Thyroid gland (tissue), 4 donors: ENCODE results near the gene MESD.

ENCODE experiments used
- POLR2A ChIP-seq, 2 donors: fragments of 450-650 bp; IDR thresholded peaks; one replicate each; pipeline ENCODE4 v1.6.1; 2017; ENCODE audit warnings: antibody characterized with exemption in 2 of 2, mild to moderate bottlenecking in 2 of 2, moderate library complexity in 1 of 2
- TF ChIP-seq, protein P1 (sequence below), 6 experiments: fragments of 200-600 bp in 3 of 6; fragments of 450-650 bp in 3 of 6; sonication (generic) in 3 of 6; IDR thresholded peaks; one replicate each; pipeline ENCODE4 v1.5.1; 2016 to 2019; ENCODE audit warnings: antibody characterized with exemption in 6 of 6, mild to moderate bottlenecking in 2 of 6, inconsistent platforms in 1 of 6, moderate library complexity in 1 of 6

DNA sequence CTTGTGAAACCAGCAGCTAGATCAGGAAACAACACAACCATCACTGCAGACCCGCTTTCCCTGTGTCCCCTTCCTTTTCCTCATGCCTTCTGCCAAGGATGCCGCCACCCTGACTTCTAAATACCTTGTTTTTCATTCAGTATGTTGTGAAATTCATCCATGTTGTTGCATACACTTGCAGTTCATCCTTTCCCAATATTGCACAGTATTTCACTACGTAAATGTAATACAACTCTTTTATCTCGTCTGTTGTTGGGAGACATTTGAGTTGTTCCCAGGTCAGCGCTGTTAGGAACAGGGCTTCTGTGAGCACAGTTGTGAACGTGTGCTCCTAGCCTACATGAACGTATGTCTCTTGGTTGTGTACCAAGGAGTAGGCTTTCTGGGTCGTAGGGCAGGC, 35.3 kb upstream of the MESD start:
- TF ChIP-seq, protein P1, sequence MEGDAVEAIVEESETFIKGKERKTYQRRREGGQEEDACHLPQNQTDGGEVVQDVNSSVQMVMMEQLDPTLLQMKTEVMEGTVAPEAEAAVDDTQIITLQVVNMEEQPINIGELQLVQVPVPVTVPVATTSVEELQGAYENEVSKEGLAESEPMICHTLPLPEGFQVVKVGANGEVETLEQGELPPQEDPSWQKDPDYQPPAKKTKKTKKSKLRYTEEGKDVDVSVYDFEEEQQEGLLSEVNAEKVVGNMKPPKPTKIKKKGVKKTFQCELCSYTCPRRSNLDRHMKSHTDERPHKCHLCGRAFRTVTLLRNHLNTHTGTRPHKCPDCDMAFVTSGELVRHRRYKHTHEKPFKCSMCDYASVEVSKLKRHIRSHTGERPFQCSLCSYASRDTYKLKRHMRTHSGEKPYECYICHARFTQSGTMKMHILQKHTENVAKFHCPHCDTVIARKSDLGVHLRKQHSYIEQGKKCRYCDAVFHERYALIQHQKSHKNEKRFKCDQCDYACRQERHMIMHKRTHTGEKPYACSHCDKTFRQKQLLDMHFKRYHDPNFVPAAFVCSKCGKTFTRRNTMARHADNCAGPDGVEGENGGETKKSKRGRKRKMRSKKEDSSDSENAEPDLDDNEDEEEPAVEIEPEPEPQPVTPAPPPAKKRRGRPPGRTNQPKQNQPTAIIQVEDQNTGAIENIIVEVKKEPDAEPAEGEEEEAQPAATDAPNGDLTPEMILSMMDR (IDR thresholded peaks at IDR 0.05): no peak
- no peak for TF ChIP-seq POLR2A (IDR thresholded peaks at IDR 0.05)
